ENCODE results near the gene RGMA. TPM values are rescaled to one million over a fixed set of nuclear protein-coding genes. Genes with fewer than 3 reads are reported as not detected.

The RGMA gene
- total RNA-seq, 4 donors from 2014 or later: 28.2 to 110 (median 45.6) TPM

DNA sequence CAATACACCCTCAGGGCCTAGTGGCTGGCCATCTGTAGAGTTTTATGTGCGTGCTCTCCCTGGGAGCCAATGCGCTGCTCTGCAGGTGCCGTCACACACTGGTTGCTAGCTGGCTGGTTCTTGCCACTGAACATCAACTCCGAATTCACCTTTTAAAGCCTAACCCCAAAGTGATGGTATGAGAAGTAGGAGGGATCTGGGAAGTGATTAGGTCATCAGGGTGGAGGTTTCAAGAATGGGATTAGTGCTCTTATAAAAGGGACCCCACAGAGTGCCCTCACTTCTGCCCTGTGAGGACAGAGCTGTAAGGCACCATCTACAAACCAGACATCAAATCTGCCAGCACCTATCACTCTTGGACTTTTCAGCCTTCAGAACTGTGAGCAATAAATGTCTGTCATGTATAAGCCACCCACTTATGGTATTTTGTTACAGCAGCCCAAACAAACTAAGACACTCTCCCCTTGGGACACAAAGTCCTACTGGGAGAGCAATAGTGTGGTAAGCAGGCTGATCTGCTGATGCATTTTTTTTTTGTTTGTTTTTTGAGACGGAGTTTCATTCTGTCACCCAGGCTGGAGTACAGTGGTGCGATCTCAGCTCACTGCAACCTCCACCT is 20.3 kb downstream of the RGMA start:
- Histone ChIP-seq H3K4me3 (peak overlapping the region in 1 of 4 donors; percentile 82), H3K27me3 (peaks cover 0 to 1% of the 10 kb centered on the region in 2 donors), H3K27ac (peak overlapping the region in 2 of 4 donors; percentile 81 to 83), H3K9me3 (no peaks in the 10 kb centered on the region), H3K4me1 (peaks cover 0 to 82% (median 6%) of the 10 kb centered on the region in 4 donors), H3K36me3 (peaks cover 0 to 11% (median 0%) of the 10 kb centered on the region in 3 donors)
- 88 to 99% methylated on average over 6 of the region's 6 CpGs for WGBS, 2 donors
- TF ChIP-seq EP300 (IDR thresholded peaks at IDR 0.05): no peak
- TF ChIP-seq, protein P1, sequence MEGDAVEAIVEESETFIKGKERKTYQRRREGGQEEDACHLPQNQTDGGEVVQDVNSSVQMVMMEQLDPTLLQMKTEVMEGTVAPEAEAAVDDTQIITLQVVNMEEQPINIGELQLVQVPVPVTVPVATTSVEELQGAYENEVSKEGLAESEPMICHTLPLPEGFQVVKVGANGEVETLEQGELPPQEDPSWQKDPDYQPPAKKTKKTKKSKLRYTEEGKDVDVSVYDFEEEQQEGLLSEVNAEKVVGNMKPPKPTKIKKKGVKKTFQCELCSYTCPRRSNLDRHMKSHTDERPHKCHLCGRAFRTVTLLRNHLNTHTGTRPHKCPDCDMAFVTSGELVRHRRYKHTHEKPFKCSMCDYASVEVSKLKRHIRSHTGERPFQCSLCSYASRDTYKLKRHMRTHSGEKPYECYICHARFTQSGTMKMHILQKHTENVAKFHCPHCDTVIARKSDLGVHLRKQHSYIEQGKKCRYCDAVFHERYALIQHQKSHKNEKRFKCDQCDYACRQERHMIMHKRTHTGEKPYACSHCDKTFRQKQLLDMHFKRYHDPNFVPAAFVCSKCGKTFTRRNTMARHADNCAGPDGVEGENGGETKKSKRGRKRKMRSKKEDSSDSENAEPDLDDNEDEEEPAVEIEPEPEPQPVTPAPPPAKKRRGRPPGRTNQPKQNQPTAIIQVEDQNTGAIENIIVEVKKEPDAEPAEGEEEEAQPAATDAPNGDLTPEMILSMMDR (IDR thresholded peaks at IDR 0.05): no peak
- no peak for TF ChIP-seq POLR2A (IDR thresholded peaks at IDR 0.05)
- no peak for DNase-seq (ENCODE audit: low spot score in 2 of 2)

DNA sequence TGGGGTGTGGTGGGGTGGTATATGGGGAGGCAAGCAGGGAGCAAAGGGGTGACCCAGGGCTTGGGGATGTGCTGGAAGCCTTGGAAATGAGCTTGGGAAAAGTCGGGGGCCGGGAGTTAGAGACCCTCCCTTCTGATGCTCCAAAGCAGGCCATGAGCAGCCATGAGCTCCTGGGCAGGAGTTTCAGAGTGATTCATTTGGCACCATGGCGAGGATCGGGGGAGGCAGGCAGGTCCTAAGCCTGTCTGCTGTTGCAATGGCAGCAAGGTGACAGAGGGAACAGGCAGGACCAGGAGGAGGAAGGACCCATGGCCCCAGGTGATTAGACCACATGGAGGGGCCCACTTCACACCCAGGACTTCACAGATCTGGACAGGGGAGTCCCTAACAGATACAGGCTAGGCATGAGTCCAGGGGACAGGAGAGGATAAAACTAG is 21.3 kb downstream of the RGMA start:
- no peaks in the 10 kb centered on the region for H3K27me3 ChIP-seq
- H3K27ac ChIP-seq: peak overlapping the region; percentile 42 to 83 (median 72)
- DNase-seq (ENCODE audit: low spot score in 2 of 2): no peak
- TF ChIP-seq, protein P1 (IDR thresholded peaks at IDR 0.05): no peak
- TF ChIP-seq POLR2A (IDR thresholded peaks at IDR 0.05) (no peak), EP300 (IDR thresholded peaks at IDR 0.05) (no peak)
- H3K36me3 ChIP-seq: peaks cover 0 to 11% (median 0%) of the 10 kb centered on the region in 3 donors
- no peaks in the 10 kb centered on the region for H3K9me3 ChIP-seq
- peak overlapping the region in 1 of 4 donors; percentile 24 for H3K4me3 ChIP-seq
- peaks cover 0 to 85% (median 0%) of the 10 kb centered on the region in 4 donors for H3K4me1 ChIP-seq
- WGBS, 2 donors: 74 to 77% methylated on average over 4 of the region's 4 CpGs

GRCh38 chr15:93066834-93067648 is 22.0 kb downstream of the RGMA start:
- peaks cover 0 to 87% (median 0%) of the 10 kb centered on the region in 4 donors for H3K4me1 ChIP-seq
- no peaks in the 10 kb centered on the region for H3K27me3 ChIP-seq
- WGBS, 2 donors: 55 to 61% methylated on average over 7 of the region's 7 CpGs
- peak overlapping the region; percentile 42 to 83 (median 72) for H3K27ac ChIP-seq
- H3K4me3 ChIP-seq: peak overlapping the region in 1 of 4 donors; percentile 24
- DNase-seq (ENCODE audit: low spot score in 2 of 2): peak in 1 of 2 donors; percentile 67
- H3K36me3 ChIP-seq: peaks cover 0 to 11% (median 0%) of the 10 kb centered on the region in 3 donors
- TF ChIP-seq, protein P1 (IDR thresholded peaks at IDR 0.05): no peak
- TF ChIP-seq EP300 (IDR thresholded peaks at IDR 0.05): peak in 1 of 2 donors; percentile 83
- H3K9me3 ChIP-seq: no peaks in the 10 kb centered on the region

GRCh38 chr15:93066224-93066681 is 22.8 kb downstream of the RGMA start:
- H3K4me1 ChIP-seq: peaks cover 0 to 87% (median under 1%) of the 10 kb centered on the region in 4 donors
- TF ChIP-seq EP300 (IDR thresholded peaks at IDR 0.05) (no peak), POLR2A (IDR thresholded peaks at IDR 0.05) (no peak)
- TF ChIP-seq, protein P1 (IDR thresholded peaks at IDR 0.05): no peak
- H3K27ac ChIP-seq: peak overlapping the region in 2 of 4 donors; percentile 81 to 83
- H3K9me3 ChIP-seq: no peaks in the 10 kb centered on the region
- 91 to 92% methylated on average over 36 to 38 of the region's 38 CpGs for WGBS, 2 donors
- H3K27me3 ChIP-seq: no peaks in the 10 kb centered on the region
- H3K4me3 ChIP-seq: no peak overlapping the region
- H3K36me3 ChIP-seq: peaks cover 0 to 11% (median 0%) of the 10 kb centered on the region in 3 donors
- DNase-seq (ENCODE audit: low spot score in 2 of 2): no peak

Measured in tibial nerve (tissue), 4 donors.